AG09319 (cell line): Measurements from ENCODE around the gene ANLN.
"Not testable (repeated sequence)": the region's sequence is repeated elsewhere in the genome, so short reads cannot be mapped to it uniquely, and the experiment has no call there.

Experiments
- DNase-seq: peaks from one replicate; pipeline ENCODE4 v3.0.0-alpha.2; 2010; ENCODE audit warnings: low read depth; ENCODE audit errors: extremely low read depth
- CTCF ChIP-seq: IDR thresholded peaks from 2 replicates; pipeline ENCODE4 v1.5.1; 2011; ENCODE audit warnings: low read depth, mild to moderate bottlenecking, inconsistent platforms, low read length, moderate library complexity

ANLN gene

GRCh38 chr7:36379831-36380504, 9.7 kb upstream of the ANLN start:
- no peak for TF ChIP-seq CTCF
- DNase-seq: no peak

- DNase-seq: no peak
- TF ChIP-seq CTCF: no peak
These were observed 8.6 kb upstream of the ANLN start for GRCh38 chr7:36381056-36381455.

GRCh38 chr7:36383284-36383683, 6.4 kb upstream of the ANLN start:
- DNase-seq: not testable (repeated sequence)

- not testable (repeated sequence) for DNase-seq
These were observed 4.0 kb upstream of the ANLN start for GRCh38 chr7:36385646-36386045.

- TF ChIP-seq CTCF: no peak
- DNase-seq: no peak
These were observed 2.0 kb upstream of the ANLN start for GRCh38 chr7:36387435-36388231.

- DNase-seq: no peak
These were observed 1.2 kb upstream of the ANLN start for GRCh38 chr7:36388423-36388822.

GRCh38 chr7:36390199-36391090, 783 bp downstream of the ANLN start:
- no peak for TF ChIP-seq CTCF
- peak; percentile 50 for DNase-seq

More at GRCh38 chr7:36388423-36388822, 1.2 kb upstream of the ANLN start:
- no peak for TF ChIP-seq CTCF
